Measurements from ENCODE around the gene IFITM5.
"Not testable (repeated sequence)": the region's sequence is repeated elsewhere in the genome, so short reads cannot be mapped to it uniquely, and the experiment has no call there.

IFITM5 gene

DNA sequence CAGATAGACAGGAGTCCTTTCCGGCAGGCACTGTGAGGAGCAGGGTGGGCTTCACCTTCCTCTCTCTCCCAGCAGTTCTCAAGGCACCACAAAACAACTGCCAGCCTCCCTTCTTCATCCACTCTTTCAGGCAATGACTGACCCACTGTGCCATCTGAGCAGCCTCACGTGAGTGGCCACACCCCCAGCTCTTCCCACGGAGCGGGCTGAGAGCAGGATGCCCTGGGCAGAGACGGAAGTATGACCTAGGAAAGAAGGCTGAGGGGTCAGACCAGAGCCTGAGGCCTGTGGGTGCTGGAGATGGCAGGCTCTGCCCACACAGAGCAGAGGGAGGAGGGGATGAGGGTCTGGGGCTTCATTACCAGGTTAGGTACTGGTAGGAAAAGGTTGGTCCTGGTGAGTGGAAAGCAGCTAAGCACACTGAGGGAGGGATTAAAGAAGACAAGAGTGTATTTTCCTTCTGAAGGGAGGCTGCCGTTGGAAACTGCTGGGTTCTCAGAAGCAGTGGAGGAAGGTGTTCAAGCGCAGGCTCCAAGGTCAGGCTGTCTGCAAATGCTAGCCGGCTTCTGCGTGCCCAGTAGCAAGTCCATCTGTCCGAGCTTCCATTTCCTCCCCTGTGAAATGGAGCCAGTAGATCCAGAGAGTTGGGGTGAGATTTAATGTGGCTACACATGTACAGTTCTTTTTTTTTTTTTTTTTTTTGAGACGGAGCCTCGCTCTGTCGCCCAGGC is 16.5 kb downstream of the IFITM5 start:
- DNase-seq, result no peak

GRCh38 chr11:282171-282570 is 17.2 kb downstream of the IFITM5 start:
- DNase-seq, result no peak

GRCh38 chr11:281486-282161 is 17.7 kb downstream of the IFITM5 start:
- no peak for DNase-seq

DNA sequence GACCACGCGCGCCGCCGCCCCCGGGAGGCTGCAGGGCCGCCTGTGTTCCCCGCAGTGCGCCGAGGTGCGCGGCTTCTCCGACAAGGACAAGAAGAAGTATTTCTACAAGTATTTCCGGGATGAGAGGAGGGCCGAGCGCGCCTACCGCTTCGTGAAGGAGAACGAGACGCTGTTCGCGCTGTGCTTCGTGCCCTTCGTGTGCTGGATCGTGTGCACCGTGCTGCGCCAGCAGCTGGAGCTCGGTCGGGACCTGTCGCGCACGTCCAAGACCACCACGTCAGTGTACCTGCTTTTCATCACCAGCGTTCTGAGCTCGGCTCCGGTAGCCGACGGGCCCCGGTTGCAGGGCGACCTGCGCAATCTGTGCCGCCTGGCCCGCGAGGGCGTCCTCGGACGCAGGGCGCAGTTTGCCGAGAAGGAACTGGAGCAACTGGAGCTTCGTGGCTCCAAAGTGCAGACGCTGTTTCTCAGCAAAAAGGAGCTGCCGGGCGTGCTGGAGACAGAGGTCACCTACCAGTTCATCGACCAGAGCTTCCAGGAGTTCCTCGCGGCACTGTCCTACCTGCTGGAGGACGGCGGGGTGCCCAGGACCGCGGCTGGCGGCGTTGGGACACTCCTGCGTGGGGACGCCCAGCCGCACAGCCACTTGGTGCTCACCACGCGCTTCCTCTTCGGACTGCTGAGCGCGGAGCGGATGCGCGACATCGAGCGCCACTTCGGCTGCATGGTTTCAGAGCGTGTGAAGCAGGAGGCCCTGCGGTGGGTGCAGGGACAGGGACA is 18.4 kb downstream of the IFITM5 start:
- DNase-seq, result no peak

- no peak for DNase-seq
Observed at GRCh38 chr11:279966-280705, 19.2 kb downstream of the IFITM5 start.

DNA sequence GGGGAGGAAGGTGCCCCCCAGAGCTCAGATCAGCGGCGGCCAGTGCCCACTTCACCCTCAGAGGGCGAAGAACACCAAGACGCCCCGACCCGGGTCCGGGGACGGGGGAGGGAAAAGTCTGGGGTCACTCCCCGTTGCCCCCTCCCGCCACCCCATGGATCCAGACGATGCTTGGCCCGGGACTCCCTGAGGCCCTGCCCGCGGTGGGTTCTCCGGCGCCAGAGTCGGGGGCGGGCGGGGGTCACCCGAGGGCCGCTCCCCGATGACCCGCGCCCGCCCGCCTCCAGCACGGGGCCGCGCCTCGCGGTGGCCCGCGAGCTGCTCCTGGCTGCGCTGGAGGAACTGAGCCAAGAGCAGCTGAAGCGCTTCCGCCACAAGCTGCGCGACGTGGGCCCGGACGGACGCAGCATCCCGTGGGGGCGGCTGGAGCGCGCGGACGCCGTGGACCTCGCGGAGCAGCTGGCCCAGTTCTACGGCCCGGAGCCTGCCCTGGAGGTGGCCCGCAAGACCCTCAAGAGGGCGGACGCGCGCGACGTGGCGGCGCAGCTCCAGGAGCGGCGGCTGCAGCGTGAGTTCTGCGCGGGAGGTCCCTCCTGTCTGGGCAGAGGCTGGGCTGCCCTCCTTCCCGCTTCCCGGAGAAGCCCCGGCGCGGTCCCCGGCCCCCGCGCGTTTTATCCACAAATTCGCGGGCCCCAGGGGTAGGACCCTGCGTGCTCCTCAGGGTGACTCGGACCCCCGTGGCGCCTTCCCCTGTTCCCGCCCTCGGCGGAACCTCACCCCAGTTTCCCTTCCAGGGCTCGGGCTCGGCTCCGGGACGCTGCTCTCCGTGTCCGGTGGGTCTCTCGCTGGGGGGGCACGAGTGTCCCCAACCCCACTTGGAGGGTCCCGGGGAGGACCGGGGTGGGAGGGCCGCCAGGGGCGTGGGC is 20.0 kb downstream of the IFITM5 start:
- DNase-seq, result no peak

DNA sequence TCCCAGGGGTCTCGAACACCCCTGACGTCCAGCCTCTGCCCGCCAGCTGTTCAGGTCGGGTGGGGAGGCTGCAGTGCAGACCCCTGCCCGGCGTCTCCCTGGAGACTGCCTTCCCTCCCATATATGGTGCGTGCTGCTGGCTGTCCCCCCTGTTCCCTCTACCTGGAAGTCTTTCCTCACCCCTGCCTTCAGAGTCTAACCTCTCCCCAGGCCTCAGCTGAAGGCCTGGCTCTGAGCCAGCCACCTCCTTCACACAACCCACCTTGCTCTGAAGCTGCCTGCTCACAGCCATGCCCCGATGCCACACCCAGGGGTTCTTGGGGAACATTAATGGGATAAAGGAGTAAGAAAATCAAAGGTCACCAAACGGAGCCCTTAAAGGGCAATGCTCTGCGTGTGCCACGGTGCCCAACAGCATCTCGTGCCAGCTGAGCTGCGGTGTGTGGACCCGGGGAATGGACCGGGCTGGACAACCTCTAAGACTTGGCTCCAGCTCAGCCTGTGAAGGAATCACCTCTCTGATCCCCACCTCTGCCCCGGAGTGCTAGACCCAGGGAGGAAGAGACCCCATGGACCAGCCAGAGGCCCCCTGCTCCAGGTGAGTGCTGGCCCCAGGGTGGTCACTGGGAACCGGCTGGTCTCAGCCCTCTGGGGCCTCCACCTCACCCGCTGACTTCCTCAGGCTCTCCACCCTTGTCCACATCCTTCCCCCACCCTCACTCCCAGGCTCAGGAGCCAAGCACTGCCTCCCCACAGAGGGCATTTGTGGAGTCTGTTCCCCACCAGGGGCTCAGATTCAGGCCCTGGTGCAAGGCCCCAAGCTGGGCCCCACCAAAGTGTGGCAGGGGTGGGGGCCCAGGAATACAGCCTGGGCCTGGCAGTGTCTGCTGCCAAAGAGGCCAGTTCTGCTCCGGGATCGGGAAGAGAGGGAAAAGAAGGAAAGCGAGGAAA is 21.1 kb downstream of the IFITM5 start, which contains the start of gene NLRP6:
NLRP6 (plus strand) TSS at position 407 of the 951 bp plus-strand sequence; CDS start at position 570, 163 bp downstream.
- DNase-seq, result no peak

- no peak for DNase-seq
Observed at GRCh38 chr11:276219-276618, 23.1 kb downstream of the IFITM5 start.

GRCh38 chr11:272931-273198 is 26.5 kb downstream of the IFITM5 start:
- no peak for DNase-seq

GRCh38 chr11:272195-272930 is 27.0 kb downstream of the IFITM5 start:
- DNase-seq, result no peak

GRCh38 chr11:271319-271715 is 28.0 kb downstream of the IFITM5 start:
- DNase-seq, result no peak

DNA sequence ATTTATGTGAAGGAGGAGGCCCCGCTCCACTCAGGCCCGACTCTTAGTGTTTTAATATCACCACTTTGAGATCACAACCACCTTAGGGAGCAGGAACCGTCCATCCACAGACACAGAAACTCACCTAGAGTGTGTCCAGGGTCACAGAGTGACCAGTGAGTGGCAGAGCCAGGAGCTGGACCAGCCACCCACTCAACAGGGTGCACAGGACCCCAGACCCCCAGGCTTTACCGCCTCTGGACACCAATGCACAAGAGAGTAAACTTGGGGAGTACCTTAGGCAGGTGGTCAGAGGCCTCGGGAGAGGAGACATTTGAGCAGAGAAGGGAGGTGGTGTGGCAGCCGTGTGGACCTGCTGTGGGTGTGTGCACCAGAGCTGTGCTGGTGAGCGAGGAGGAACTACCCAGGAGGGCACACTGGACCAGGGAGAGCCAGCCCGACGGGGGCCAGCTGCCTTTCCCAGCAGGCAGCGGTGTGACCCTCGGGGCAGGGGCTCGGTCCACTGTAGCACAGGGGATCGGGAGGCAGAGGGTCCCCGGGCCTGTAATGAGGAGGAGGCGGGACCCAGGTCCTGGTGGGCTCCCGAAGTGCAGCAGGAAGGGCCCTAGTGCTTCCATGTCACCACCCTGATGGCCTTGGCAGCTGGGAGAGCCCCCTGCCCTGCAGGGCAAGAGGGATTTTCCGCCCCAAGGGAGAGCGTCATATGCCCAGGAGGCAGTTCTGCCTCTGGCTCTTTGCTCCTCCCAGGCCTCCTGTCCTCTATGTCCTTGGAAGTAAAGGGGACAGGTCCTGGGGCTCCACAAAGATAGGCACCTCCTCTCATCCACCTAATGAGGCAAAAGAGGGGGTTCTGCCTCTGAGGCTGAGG is 28.6 kb downstream of the IFITM5 start:
- no peak for DNase-seq

GRCh38 chr11:269146-269890 is 30.0 kb downstream of the IFITM5 start:
- DNase-seq, result no peak

DNA sequence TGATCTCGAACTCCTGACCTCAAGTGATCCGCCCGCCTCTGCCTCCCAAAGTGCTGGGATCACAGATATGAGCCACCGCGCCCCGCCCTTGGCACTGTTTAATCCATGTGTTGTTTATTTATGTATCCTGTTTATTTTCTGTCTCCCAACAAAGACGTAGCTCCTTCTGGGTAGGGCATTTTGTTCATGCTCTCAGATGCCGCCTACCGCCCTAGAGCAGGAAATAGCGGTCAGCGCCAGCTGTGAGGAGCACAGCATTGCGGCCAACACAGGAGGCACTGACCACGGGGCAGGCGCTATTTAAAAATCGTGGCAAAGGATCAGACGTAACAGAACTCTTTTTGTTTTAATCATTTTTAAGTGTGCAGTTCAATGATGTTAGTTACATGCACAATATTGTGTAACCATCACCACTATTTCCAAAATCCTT is 30.6 kb downstream of the IFITM5 start:
- DNase-seq, result not testable (repeated sequence)

DNA sequence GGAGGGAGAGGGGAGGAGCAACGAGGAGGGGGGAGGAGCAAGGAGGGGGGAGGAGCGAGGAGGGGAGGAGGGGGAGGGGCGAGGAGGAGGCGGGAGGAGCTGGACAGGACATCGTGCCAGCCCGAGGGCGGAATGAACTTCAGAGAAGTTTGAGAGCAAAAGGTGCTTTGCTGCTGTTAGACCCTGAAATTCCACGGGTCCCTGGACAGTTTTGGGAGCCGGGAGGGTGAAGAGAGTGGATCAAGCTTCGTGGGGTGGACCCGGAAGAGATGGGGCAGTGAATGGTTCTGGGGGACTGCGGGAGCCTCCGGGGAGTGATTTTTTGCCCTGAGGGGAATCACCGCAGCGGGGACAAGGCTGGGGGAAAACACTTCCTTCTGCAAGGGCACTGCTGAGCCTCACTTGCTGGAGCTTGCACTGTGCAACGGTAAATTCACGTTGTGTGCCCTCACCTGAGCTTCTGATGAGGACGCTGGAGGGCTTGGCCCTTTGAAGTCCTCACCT is 31.8 kb downstream of the IFITM5 start:
- no peak for DNase-seq

DNA sequence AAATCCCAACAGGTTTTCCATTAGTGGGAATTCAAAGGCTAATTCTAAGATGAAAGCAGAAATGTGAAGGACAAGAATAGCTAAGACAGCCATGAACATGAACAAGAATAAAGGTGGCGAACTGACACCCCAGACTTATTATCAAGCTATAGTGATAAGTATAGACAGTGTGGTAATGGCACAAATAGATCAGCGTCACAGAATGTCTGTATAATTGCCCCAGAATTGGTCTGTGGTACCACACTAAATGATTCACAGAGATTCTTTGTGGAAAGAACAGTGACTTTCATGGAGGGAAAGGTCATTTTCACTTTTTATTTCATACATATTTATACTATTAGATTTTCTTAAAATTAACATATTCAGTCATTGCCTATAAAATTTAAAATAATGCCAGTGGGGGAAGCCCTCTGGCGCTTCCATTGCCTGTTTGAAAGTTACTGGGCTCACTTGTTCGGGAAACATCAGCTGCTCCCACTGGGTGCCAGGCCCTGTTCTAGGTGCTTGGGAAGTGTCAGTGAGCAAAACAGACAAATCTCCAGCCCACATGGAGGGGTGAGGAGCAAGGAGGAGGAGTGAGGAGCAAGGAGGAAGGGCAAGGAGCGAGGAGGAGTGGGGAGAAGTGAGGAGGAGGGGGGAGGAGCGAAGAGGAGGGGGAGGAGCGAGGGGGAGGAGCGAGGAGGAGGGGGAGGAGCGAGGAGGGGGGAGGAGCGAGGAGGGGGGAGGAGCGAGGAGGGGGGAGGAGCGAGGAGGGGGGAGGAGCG is 32.5 kb downstream of the IFITM5 start:
- DNase-seq, result no peak

DNA sequence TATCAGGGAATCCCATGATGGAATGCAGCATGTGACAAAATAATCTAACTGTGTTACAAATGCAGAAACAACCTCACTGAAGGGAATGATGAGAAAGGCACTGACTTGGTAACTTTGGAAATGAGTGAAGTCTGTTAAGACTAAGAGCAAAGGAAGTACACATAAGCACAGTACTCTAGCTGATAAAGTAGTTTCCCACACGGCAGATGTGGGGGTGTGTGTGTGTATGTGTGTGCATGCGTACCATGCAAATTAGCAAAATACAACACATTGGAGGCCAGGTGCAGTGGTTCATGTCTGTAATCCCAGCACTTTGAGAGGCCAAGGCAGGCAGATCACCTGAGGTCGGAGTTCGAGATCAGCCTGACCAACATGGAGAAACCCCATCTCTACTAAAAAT is 37.7 kb downstream of the IFITM5 start:
- no peak for DNase-seq
